COR-L47 (cell line): Measurements from ENCODE around the gene CDH24.
"Not testable (repeated sequence)": the region's sequence is repeated elsewhere in the genome, so short reads cannot be mapped to it uniquely, and the experiment has no call there.

Source experiments
- DNase-seq: peaks from one replicate; lab custom pipeline; 2025; lab: John Stamatoyannopoulos, UW

Gene CDH24

GRCh38 chr14:23021434-23021833, 35.9 kb downstream of the CDH24 start:
- DNase-seq, result no peak

- DNase-seq, result no peak
Measured at GRCh38 chr14:23020143-23021128, 36.9 kb downstream of the CDH24 start.

- no peak for DNase-seq
Measured at GRCh38 chr14:23018107-23018506, 39.2 kb downstream of the CDH24 start.

- DNase-seq, result no peak
Measured at GRCh38 chr14:23017091-23017490, 40.2 kb downstream of the CDH24 start.

- no peak for DNase-seq
Measured at GRCh38 chr14:23015618-23016017, 41.7 kb downstream of the CDH24 start.

- not testable (repeated sequence) for DNase-seq
Measured at GRCh38 chr14:23013749-23014054, 43.6 kb downstream of the CDH24 start.

- no peak for DNase-seq
Measured at GRCh38 chr14:23013054-23013748, 44.1 kb downstream of the CDH24 start.

- peak; percentile 64 for DNase-seq
Measured at GRCh38 chr14:23009939-23010726, 47.2 kb downstream of the CDH24 start, which contains the start of gene C14orf93. TSS of gene C14orf93 (minus strand) at chr14:23010143. CDS start at chr14:22999023, 11,120 bp downstream.

- no peak for DNase-seq
Measured at GRCh38 chr14:23009483-23009938, 47.8 kb downstream of the CDH24 start.

- DNase-seq, result peak; percentile 11
Measured at GRCh38 chr14:23008831-23009230, 48.5 kb downstream of the CDH24 start.

- DNase-seq, result peak; percentile 98
Measured at GRCh38 chr14:23006544-23007419, 50.5 kb downstream of the CDH24 start.

- no peak for DNase-seq
Measured at GRCh38 chr14:23006188-23006534, 51.2 kb downstream of the CDH24 start.

GRCh38 chr14:23005451-23006187, 51.7 kb downstream of the CDH24 start:
- no peak for DNase-seq

GRCh38 chr14:23004274-23004673, 53.0 kb downstream of the CDH24 start:
- DNase-seq, result not testable (repeated sequence)

GRCh38 chr14:23002592-23002991, 54.7 kb downstream of the CDH24 start:
- no peak for DNase-seq

GRCh38 chr14:23000860-23001259, 56.5 kb downstream of the CDH24 start:
- DNase-seq, result no peak

- no peak for DNase-seq
Measured at GRCh38 chr14:22998329-22999012, 58.8 kb downstream of the CDH24 start.

- DNase-seq, result no peak
Measured at GRCh38 chr14:22997676-22998323, 59.5 kb downstream of the CDH24 start.
